H9 (cell line): Measurements from ENCODE around the gene DLK1. TPM values are rescaled to one million over a fixed set of nuclear protein-coding genes. Genes with fewer than 3 reads are reported as not detected.

ENCODE experiments used
- DNase-seq: peaks from one replicate; pipeline ENCODE4 v3.0.0-alpha.2; 2017
- H2AFZ ChIP-seq: one replicate; pipeline ENCODE4 v1.6.1; 2013; ENCODE audit warnings: mild to moderate bottlenecking, low read length, control low read depth, moderate library complexity
- H2AK5ac ChIP-seq: 2 replicates; pipeline ENCODE4 v1.6.1; 2013; ENCODE audit warnings: low read length, control low read depth, mixed read lengths; ENCODE audit not compliant: insufficient read length
- H2BK120ac ChIP-seq: one replicate; pipeline ENCODE4 v1.6.1; 2013; ENCODE audit warnings: low read depth, mild to moderate bottlenecking, low read length, control low read depth, inconsistent platforms; ENCODE audit not compliant: poor library complexity, severe bottlenecking
- H2BK12ac ChIP-seq: 2 replicates; pipeline ENCODE4 v1.6.1; 2013; ENCODE audit warnings: low read length, control low read depth, mixed read lengths, low read depth; ENCODE audit not compliant: insufficient read length
- H2BK15ac ChIP-seq: 2 replicates; pipeline ENCODE4 v1.6.1; 2013; ENCODE audit warnings: low read depth, low read length, control low read depth
- H2BK20ac ChIP-seq: one replicate; pipeline ENCODE4 v1.6.1; 2013; ENCODE audit warnings: low read depth, mild to moderate bottlenecking, low read length, control low read depth, inconsistent platforms; ENCODE audit not compliant: poor library complexity, severe bottlenecking
- H2BK5ac ChIP-seq: 2 replicates; pipeline ENCODE4 v1.6.1; 2013; ENCODE audit warnings: low read length, control low read depth, mixed read lengths; ENCODE audit not compliant: insufficient read length
- H3K14ac ChIP-seq: 2 replicates; pipeline ENCODE4 v1.6.1; 2013; ENCODE audit warnings: low read length, control low read depth; ENCODE audit not compliant: insufficient read depth
- H3K18ac ChIP-seq: 2 replicates; pipeline ENCODE4 v1.6.1; 2013; ENCODE audit warnings: low read depth, mild to moderate bottlenecking, mixed read lengths, low read length, control low read depth; ENCODE audit not compliant: insufficient read length
- H3K23ac ChIP-seq: 2 replicates; pipeline ENCODE4 v1.6.1; 2013; ENCODE audit warnings: low read length, control low read depth, mixed read lengths, low read depth; ENCODE audit not compliant: insufficient read length
- H3K23me2 ChIP-seq: 2 replicates; pipeline ENCODE4 v1.6.1; 2013; ENCODE audit warnings: low read depth, mild to moderate bottlenecking, mixed read lengths, low read length, control low read depth; ENCODE audit not compliant: insufficient read length, poor library complexity, severe bottlenecking
- H3K27ac ChIP-seq: 2 replicates; pipeline ENCODE4 v1.5.1; 2013; ENCODE audit warnings: low read length, control low read depth, mixed read lengths, low read depth; ENCODE audit not compliant: insufficient read length
- H3K27me3 ChIP-seq: 2 replicates; pipeline ENCODE4 v1.6.1; 2013; ENCODE audit warnings: low read length, control low read depth, inconsistent platforms; ENCODE audit not compliant: insufficient read depth
- H3K4ac ChIP-seq: 2 replicates; pipeline ENCODE4 v1.6.1; 2013; ENCODE audit warnings: low read depth, mild to moderate bottlenecking, control low read depth, inconsistent platforms, low read length, moderate library complexity
- H3K4me1 ChIP-seq: 2 replicates; pipeline ENCODE4 v1.6.1; 2013; ENCODE audit warnings: low read length, control low read depth, inconsistent platforms; ENCODE audit not compliant: insufficient read depth
- H3K4me2 ChIP-seq: 2 replicates; pipeline ENCODE4 v1.6.1; 2013; ENCODE audit warnings: low read length, control low read depth, mixed read lengths; ENCODE audit not compliant: insufficient read length, insufficient read depth
- H3K56ac ChIP-seq: 2 replicates; pipeline ENCODE4 v1.6.1; 2013; ENCODE audit warnings: low read depth, mild to moderate bottlenecking, mixed read lengths, low read length, control low read depth; ENCODE audit not compliant: insufficient read length
- H3K79me1 ChIP-seq: 2 replicates; pipeline ENCODE4 v1.6.1; 2013; ENCODE audit warnings: low read depth, mild to moderate bottlenecking, moderate library complexity, low read length, control low read depth, inconsistent platforms; ENCODE audit not compliant: insufficient read depth, poor library complexity, severe bottlenecking
- H3K79me2 ChIP-seq: 2 replicates; pipeline ENCODE4 v1.6.1; 2013; ENCODE audit warnings: low read length, control low read depth, inconsistent platforms; ENCODE audit not compliant: insufficient read depth
- H3K9ac ChIP-seq: 2 replicates; pipeline ENCODE4 v1.6.1; 2013; ENCODE audit warnings: low read length, control low read depth, mixed read lengths; ENCODE audit not compliant: insufficient read length; ENCODE audit errors: extremely low read depth
- H3K9me3 ChIP-seq: one replicate; pipeline ENCODE4 v1.6.1; 2013; ENCODE audit warnings: low read depth, low read length, inconsistent platforms; ENCODE audit not compliant: control insufficient read depth
- H3T11ph ChIP-seq: one replicate; pipeline ENCODE4 v1.6.1; 2013; ENCODE audit warnings: mild to moderate bottlenecking, low read length, control low read depth, inconsistent platforms
- H4K20me1 ChIP-seq: one replicate; pipeline ENCODE4 v1.6.1; 2013; ENCODE audit not compliant: control insufficient read depth, insufficient read length, insufficient read depth
- H4K5ac ChIP-seq: 2 replicates; pipeline ENCODE4 v1.6.1; 2013; ENCODE audit warnings: low read depth, mild to moderate bottlenecking, mixed read lengths, low read length, control low read depth; ENCODE audit not compliant: insufficient read length
- H4K8ac ChIP-seq: replicated peaks from 2 replicates; pipeline ENCODE4 v1.6.1; 2013; ENCODE audit warnings: low read length, control low read depth, mixed read lengths, low read depth; ENCODE audit not compliant: insufficient read length
- H4K91ac ChIP-seq: 2 replicates; pipeline ENCODE4 v1.6.1; 2013; ENCODE audit warnings: low read depth, mild to moderate bottlenecking, moderate library complexity, mixed read lengths, low read length, control low read depth; ENCODE audit not compliant: insufficient read length
- H3K27ac Mint-ChIP-seq, 3 experiments: 2 replicates in 2 of 3; 3 replicates in 1 of 3; pipeline ENCODE4 v1.8.0; 2020 to 2021; ENCODE audit warnings: mixed read lengths in 3 of 3, mild to moderate bottlenecking in 1 of 3, moderate library complexity in 1 of 3
- H3K27me3 Mint-ChIP-seq: 2 replicates; pipeline ENCODE4 v1.8.0; 2021; ENCODE audit warnings: low read depth, mild to moderate bottlenecking, moderate library complexity, mixed read lengths
- H3K36me3 Mint-ChIP-seq, 3 experiments: 2 replicates in 2 of 3; 3 replicates in 1 of 3; pipeline ENCODE4 v1.8.0; 2020 to 2021; ENCODE audit warnings: low read depth in 3 of 3, mixed read lengths in 3 of 3; ENCODE audit not compliant: insufficient read depth in 1 of 3
- H3K4me1 Mint-ChIP-seq, 2 experiments: 2 replicates each; pipeline ENCODE4 v1.8.0; 2020; ENCODE audit warnings: mixed read lengths in 2 of 2
- H3K4me3 Mint-ChIP-seq, 2 experiments: 2 replicates in 1 of 2; 3 replicates in 1 of 2; pipeline ENCODE4 v1.8.0; 2020 to 2021; ENCODE audit warnings: mild to moderate bottlenecking in 2 of 2, mixed read lengths in 2 of 2, moderate library complexity in 1 of 2
- H3K9me3 Mint-ChIP-seq, 2 experiments: 2 replicates in 1 of 2; 3 replicates in 1 of 2; pipeline ENCODE4 v1.8.0; 2020; ENCODE audit warnings: mild to moderate bottlenecking in 2 of 2, mixed read lengths in 2 of 2, moderate library complexity in 1 of 2
- WGBS: extraction: QIAGEN DNeasy Blood & Tissue Kit; methylation state at CpG from one replicate; pipeline ENCODE4 v1.1.7; 2013; ENCODE audit warnings: missing lambda C conversion rate, low lambda C conversion rate, mixed read lengths; ENCODE audit not compliant: insufficient read length; ENCODE audit errors: extremely low coverage; 5-methylcytosine and 5-hydroxymethylcytosine counted together
- total RNA-seq: library from RNA; stranded (reverse); gene quantifications from 2 replicates; pipeline ENCODE4 v1.2.1, GENCODE V29; 2021
- TF ChIP-seq, protein P1 (sequence below): fragments of 200-600 bp; sonication (generic); conservative IDR thresholded peaks from 3 replicates; pipeline ENCODE4 v1.8.0; 2021; ENCODE audit warnings: antibody characterized with exemption, mild to moderate bottlenecking

Gene DLK1
- total RNA-seq, 1 experiment from 2014 or later = 2.8 TPM

DNA sequence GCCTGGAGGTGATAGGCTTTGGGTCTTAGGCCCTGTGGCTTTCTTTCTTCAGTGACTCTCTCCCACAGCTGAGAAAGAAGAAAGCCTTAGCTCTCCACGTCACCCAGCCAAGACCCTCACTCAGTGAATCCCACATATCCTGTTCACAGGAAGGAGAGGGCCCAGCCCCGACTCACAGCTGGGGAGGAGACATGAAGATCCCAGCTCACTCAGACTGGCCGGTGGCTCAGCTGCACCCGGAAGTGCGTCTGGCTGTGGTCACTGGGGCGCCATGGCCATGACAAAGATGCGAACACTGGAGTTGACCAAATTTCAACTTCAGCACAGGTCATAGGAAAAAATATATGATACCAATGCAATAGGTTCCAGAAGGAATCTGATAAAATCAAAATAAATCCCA is 14.2 kb downstream of the DLK1 start:
- Histone ChIP-seq H3K27me3 (no peaks in the 10 kb centered on the region), H3K56ac (no peak overlapping the region), H2BK5ac (no peak overlapping the region), H4K8ac (no peak overlapping the region), H3K18ac (no peak overlapping the region), H2AK5ac (no peak overlapping the region), H4K5ac (no peak overlapping the region), H3K4me2 (no peak overlapping the region), H3K79me1 (no peaks in the 10 kb centered on the region), H2BK15ac (no peak overlapping the region), H3K4ac (no peak overlapping the region), H3K9me3 (no peaks in the 10 kb centered on the region), H3K27ac (no peak overlapping the region), H3K79me2 (no peaks in the 10 kb centered on the region), H2BK20ac (no peak overlapping the region), H3K9ac (no peak overlapping the region), H4K20me1 (no peaks in the 10 kb centered on the region), H3T11ph (no peak overlapping the region), H2BK12ac (no peak overlapping the region), H2BK120ac (no peak overlapping the region), H3K4me1 (no peaks in the 10 kb centered on the region; the same call in 1 of the 2 replicates), H4K91ac (no peak overlapping the region), H3K14ac (no peak overlapping the region), H3K23me2 (no peaks in the 10 kb centered on the region), H2AFZ (no peak overlapping the region), H3K23ac (no peak overlapping the region)
- no peak overlapping the region for H3K4me3 Mint-ChIP-seq
- H3K36me3 Mint-ChIP-seq = no peaks in the 10 kb centered on the region
- no peaks in the 10 kb centered on the region; the same call in 1 of the 2 replicates for H3K27me3 Mint-ChIP-seq
- no CpG with 5 or more reads among the region's 7 CpGs for WGBS
- H3K4me1 Mint-ChIP-seq = peaks cover 0 to 9% of the 10 kb centered on the region in 2 experiments; a peak in 2 of 4 replicates
- TF ChIP-seq, protein P1, sequence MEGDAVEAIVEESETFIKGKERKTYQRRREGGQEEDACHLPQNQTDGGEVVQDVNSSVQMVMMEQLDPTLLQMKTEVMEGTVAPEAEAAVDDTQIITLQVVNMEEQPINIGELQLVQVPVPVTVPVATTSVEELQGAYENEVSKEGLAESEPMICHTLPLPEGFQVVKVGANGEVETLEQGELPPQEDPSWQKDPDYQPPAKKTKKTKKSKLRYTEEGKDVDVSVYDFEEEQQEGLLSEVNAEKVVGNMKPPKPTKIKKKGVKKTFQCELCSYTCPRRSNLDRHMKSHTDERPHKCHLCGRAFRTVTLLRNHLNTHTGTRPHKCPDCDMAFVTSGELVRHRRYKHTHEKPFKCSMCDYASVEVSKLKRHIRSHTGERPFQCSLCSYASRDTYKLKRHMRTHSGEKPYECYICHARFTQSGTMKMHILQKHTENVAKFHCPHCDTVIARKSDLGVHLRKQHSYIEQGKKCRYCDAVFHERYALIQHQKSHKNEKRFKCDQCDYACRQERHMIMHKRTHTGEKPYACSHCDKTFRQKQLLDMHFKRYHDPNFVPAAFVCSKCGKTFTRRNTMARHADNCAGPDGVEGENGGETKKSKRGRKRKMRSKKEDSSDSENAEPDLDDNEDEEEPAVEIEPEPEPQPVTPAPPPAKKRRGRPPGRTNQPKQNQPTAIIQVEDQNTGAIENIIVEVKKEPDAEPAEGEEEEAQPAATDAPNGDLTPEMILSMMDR = no peak
- DNase-seq = no peak
- no peak overlapping the region for H3K27ac Mint-ChIP-seq
- H3K9me3 Mint-ChIP-seq = no peaks in the 10 kb centered on the region; a peak in 1 of 5 replicates
